Endometrial microvascular endothelial cells (primary cell): ENCODE data around the gene GIMAP2. TPM values are rescaled to one million over a fixed set of nuclear protein-coding genes. Genes with fewer than 3 reads are reported as not detected.

ENCODE experiments used
- total RNA-seq: library from RNA; depleted of rRNA; stranded (reverse); fragments of >200 nt; gene quantifications from one replicate; pipeline ENCODE4 v1.2.3, GENCODE V29; 2015; ENCODE audit errors: inconsistent ontology term

Gene GIMAP2
- total RNA-seq, 1 donor from 2014 or later, result 28.7 TPM

Other genes with a start within 250 kb of the GIMAP2 start
- 4.5 TPM for gene GIMAP8, start 235.1 kb upstream of the GIMAP2 start, total RNA-seq
- 7.0 TPM for gene GIMAP7, start 170.8 kb upstream of the GIMAP2 start, total RNA-seq
- 43.2 TPM for gene GIMAP4, start 118.3 kb upstream of the GIMAP2 start, total RNA-seq
- gene GIMAP6, start 53.3 kb upstream of the GIMAP2 start, total RNA-seq, result 84.6 TPM
- gene GIMAP1, start 30.9 kb downstream of the GIMAP2 start, total RNA-seq, result 11.2 TPM
- gene GIMAP5, start 51.7 kb downstream of the GIMAP2 start, total RNA-seq, result 13.6 TPM
- not detected for gene TMEM176B, start 114.7 kb downstream of the GIMAP2 start, total RNA-seq
- gene TMEM176A, start 115.1 kb downstream of the GIMAP2 start, total RNA-seq, result not detected
- not detected for gene AOC1, start 166.8 kb downstream of the GIMAP2 start, total RNA-seq